Osteoblast (primary cell): Measurements from ENCODE around the gene RIPOR2. TPM values are rescaled to one million over a fixed set of nuclear protein-coding genes. Genes with fewer than 3 reads are reported as not detected.
A peak's percentile ranks its signal among the peaks of the same experiment; 100 is the strongest.
"Not testable (repeated sequence)": the region's sequence is repeated elsewhere in the genome, so short reads cannot be mapped to it uniquely, and the experiment has no call there.

Source experiments
- DNase-seq: peaks from one replicate; pipeline ENCODE4 v3.0.0; 2011; ENCODE audit warnings: low spot score, mixed read lengths; ENCODE audit not compliant: insufficient read length; ENCODE audit errors: missing footprints
- H2AFZ ChIP-seq: 2 replicates; pipeline ENCODE4 v1.6.0; 2011; ENCODE audit warnings: mild to moderate bottlenecking, low read length
- H3K27ac ChIP-seq: 2 replicates; pipeline ENCODE4 v1.5.1; 2011; ENCODE audit warnings: mild to moderate bottlenecking, low read depth, low read length, moderate library complexity
- H3K27me3 ChIP-seq: 2 replicates; pipeline ENCODE4 v1.6.0; 2012; ENCODE audit warnings: mild to moderate bottlenecking, control low read depth, inconsistent platforms, low read length, moderate library complexity; ENCODE audit not compliant: insufficient read depth
- H3K36me3 ChIP-seq: 2 replicates; pipeline ENCODE4 v1.5.1; 2011; ENCODE audit warnings: mild to moderate bottlenecking, low read length, control low read depth, moderate library complexity; ENCODE audit not compliant: insufficient read depth
- H3K4me1 ChIP-seq: 2 replicates; pipeline ENCODE4 v1.5.1; 2011; ENCODE audit warnings: mild to moderate bottlenecking, low read length, control low read depth, moderate library complexity; ENCODE audit not compliant: insufficient read depth
- H3K4me2 ChIP-seq: 2 replicates; pipeline ENCODE4 v1.6.0; 2011; ENCODE audit warnings: mild to moderate bottlenecking, low read length; ENCODE audit not compliant: insufficient read depth
- H3K4me3 ChIP-seq: fragments of 200-600 bp; sonication (generic); 3 replicates; pipeline ENCODE4 v1.5.1; 2012; ENCODE audit warnings: mild to moderate bottlenecking, low read length, inconsistent platforms; ENCODE audit not compliant: insufficient read depth
- H3K79me2 ChIP-seq: 2 replicates; pipeline ENCODE4 v1.6.0; 2012; ENCODE audit warnings: mild to moderate bottlenecking, low read length, control low read depth, inconsistent platforms; ENCODE audit not compliant: insufficient read depth
- H3K9me3 ChIP-seq: 2 replicates; pipeline ENCODE4 v1.5.1; 2011; ENCODE audit warnings: low read depth, low read length, control low read depth
- H4K20me1 ChIP-seq: 2 replicates; pipeline ENCODE4 v1.6.0; 2012; ENCODE audit warnings: mild to moderate bottlenecking, low read length, control low read depth; ENCODE audit not compliant: insufficient read depth
- CTCF ChIP-seq: IDR thresholded peaks from 2 replicates; pipeline ENCODE4 v1.5.1; 2011; ENCODE audit warnings: mild to moderate bottlenecking, low read depth, low read length, moderate library complexity; ENCODE audit errors: extremely low read depth
- total RNA-seq: library from RNA; depleted of rRNA; stranded (reverse); fragments of >200 nt; gene quantifications from 2 replicates; pipeline ENCODE4 v1.2.3, GENCODE V29; 2012

The RIPOR2 gene
- total RNA-seq, 1 donor: 1.4 TPM

- DNase-seq: no peak
- TF ChIP-seq CTCF: no peak
Measured at GRCh38 chr6:24953726-24954125, 18.0 kb upstream of the RIPOR2 start.

GRCh38 chr6:24951811-24952299 lies 16.1 kb upstream of the RIPOR2 start:
- H3K9me3 ChIP-seq: no peaks in the 10 kb centered on the region
- H2AFZ ChIP-seq: no peak overlapping the region
- H3K4me3 ChIP-seq: no peak overlapping the region
- TF ChIP-seq CTCF: no peak
- H3K4me2 ChIP-seq: no peak overlapping the region
- no peaks in the 10 kb centered on the region for H4K20me1 ChIP-seq
- no peaks in the 10 kb centered on the region for H3K36me3 ChIP-seq
- H3K79me2 ChIP-seq: no peaks in the 10 kb centered on the region
- H3K27me3 ChIP-seq: peaks cover 18% of the 10 kb centered on the region
- H3K27ac ChIP-seq: no peak overlapping the region
- DNase-seq: no peak
- H3K4me1 ChIP-seq: no peaks in the 10 kb centered on the region

More at GRCh38 chr6:24953726-24954125, 18.0 kb upstream of the RIPOR2 start:
- Histone ChIP-seq H2AFZ (no peak overlapping the region), H3K36me3 (no peaks in the 10 kb centered on the region), H3K27ac (no peak overlapping the region), H3K79me2 (no peaks in the 10 kb centered on the region), H3K27me3 (peaks cover 8% of the 10 kb centered on the region), H3K9me3 (no peaks in the 10 kb centered on the region), H3K4me3 (no peak overlapping the region), H4K20me1 (no peaks in the 10 kb centered on the region), H3K4me1 (no peaks in the 10 kb centered on the region), H3K4me2 (no peak overlapping the region)

DNA sequence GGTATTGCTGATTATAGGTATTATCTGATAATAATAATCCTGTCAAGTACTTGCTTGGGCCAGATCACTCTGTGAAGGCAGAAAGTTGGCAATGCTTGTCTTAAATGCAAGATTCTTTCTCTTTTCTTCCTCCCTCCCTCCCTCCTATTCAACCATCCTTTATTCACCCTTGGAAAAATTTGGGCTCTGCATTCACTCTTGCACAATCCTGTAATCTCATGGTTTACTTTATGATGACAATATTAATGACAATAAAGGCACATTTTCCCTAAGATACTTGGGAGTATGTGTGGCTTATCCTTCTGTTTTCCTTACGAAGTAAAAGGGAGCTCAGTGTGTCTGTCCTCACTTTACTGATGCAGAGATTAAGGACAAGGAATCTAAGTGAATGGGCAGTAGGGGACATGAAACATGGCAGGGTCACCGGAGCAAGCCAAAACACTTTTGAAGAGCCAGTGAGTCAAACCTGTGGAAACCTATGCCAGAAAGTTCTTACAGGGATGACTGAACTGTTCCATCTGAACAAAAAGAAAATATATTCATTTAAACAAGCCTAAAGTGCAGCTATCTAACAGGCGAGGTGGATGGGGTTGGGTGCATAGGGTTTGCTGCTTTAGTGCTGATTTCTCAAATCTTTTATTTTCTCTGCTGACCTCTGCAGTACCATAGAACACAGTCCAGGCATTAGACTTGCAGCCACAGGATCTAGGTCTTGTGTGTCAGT lies 14.6 kb upstream of the RIPOR2 start:
- no peaks in the 10 kb centered on the region for H4K20me1 ChIP-seq
- no peak overlapping the region for H2AFZ ChIP-seq
- no peak for TF ChIP-seq CTCF
- H3K4me3 ChIP-seq: no peak overlapping the region
- peaks cover 20% of the 10 kb centered on the region for H3K27me3 ChIP-seq
- H3K27ac ChIP-seq: no peak overlapping the region
- no peaks in the 10 kb centered on the region for H3K36me3 ChIP-seq
- no peak for DNase-seq
- no peak overlapping the region for H3K4me2 ChIP-seq
- no peaks in the 10 kb centered on the region for H3K4me1 ChIP-seq
- H3K79me2 ChIP-seq: no peaks in the 10 kb centered on the region
- no peaks in the 10 kb centered on the region for H3K9me3 ChIP-seq

- TF ChIP-seq CTCF: no peak
- H3K4me3 ChIP-seq: no peak overlapping the region
- H2AFZ ChIP-seq: no peak overlapping the region
- H3K27me3 ChIP-seq: peaks cover 20% of the 10 kb centered on the region
- no peak overlapping the region for H3K27ac ChIP-seq
- no peaks in the 10 kb centered on the region for H3K79me2 ChIP-seq
- no peaks in the 10 kb centered on the region for H3K9me3 ChIP-seq
- no peaks in the 10 kb centered on the region for H4K20me1 ChIP-seq
- H3K4me1 ChIP-seq: no peaks in the 10 kb centered on the region
- peak; percentile 50 for DNase-seq
- H3K36me3 ChIP-seq: no peaks in the 10 kb centered on the region
- no peak overlapping the region for H3K4me2 ChIP-seq
Measured at GRCh38 chr6:24949020-24949569, 13.3 kb upstream of the RIPOR2 start.

GRCh38 chr6:24948261-24948660 lies 12.5 kb upstream of the RIPOR2 start:
- not testable (repeated sequence) for H3K36me3 ChIP-seq, H4K20me1 ChIP-seq, H3K79me2 ChIP-seq, H3K4me3 ChIP-seq, H3K9me3 ChIP-seq, H3K27ac ChIP-seq, H3K4me1 ChIP-seq, DNase-seq, H3K4me2 ChIP-seq, H2AFZ ChIP-seq
- H3K27me3 ChIP-seq: peaks cover 20% of the 10 kb centered on the region
